Loucy (cell line): ENCODE data around the gene CRYBG2.

Experiments
- EZH2phosphoT487 ChIP-seq: fragments of 200-600 bp; IDR thresholded peaks from 2 replicates; pipeline ENCODE4 v1.6.1; 2018; ENCODE audit warnings: antibody characterized with exemption, mild to moderate bottlenecking, moderate library complexity, borderline replicate concordance
- TF ChIP-seq, protein P1 (sequence below): fragments of 200-600 bp; sonication (generic); conservative IDR thresholded peaks from 2 replicates; pipeline ENCODE4 v1.5.1; 2014; ENCODE audit warnings: mild to moderate bottlenecking, antibody characterized with exemption, low read length

DNA sequence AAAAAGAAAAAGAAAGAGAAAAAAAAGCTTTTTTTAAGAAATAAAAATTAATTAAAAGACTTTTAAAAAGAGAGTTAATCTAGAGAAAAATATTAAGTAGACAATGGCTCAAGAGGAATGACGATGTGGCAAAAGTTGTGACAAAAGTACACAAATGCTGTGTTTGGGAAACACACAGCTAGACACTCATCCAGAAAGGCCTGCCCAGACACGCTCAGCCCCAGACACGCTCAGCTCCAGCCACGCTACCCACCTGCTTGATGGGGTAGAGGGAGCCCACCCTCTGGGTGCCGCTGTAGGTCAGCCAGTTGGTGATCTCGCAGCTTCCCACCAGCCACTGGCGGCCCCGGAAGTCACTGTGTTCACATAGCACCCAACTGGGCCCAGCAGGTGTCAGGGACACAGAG lies 26.0 kb downstream of the CRYBG2 start:
- TF ChIP-seq, protein P1, sequence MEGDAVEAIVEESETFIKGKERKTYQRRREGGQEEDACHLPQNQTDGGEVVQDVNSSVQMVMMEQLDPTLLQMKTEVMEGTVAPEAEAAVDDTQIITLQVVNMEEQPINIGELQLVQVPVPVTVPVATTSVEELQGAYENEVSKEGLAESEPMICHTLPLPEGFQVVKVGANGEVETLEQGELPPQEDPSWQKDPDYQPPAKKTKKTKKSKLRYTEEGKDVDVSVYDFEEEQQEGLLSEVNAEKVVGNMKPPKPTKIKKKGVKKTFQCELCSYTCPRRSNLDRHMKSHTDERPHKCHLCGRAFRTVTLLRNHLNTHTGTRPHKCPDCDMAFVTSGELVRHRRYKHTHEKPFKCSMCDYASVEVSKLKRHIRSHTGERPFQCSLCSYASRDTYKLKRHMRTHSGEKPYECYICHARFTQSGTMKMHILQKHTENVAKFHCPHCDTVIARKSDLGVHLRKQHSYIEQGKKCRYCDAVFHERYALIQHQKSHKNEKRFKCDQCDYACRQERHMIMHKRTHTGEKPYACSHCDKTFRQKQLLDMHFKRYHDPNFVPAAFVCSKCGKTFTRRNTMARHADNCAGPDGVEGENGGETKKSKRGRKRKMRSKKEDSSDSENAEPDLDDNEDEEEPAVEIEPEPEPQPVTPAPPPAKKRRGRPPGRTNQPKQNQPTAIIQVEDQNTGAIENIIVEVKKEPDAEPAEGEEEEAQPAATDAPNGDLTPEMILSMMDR, result no peak
- no peak for TF ChIP-seq EZH2phosphoT487
